Measurements from ENCODE around the gene CD8B2. TPM values are rescaled to one million over a fixed set of nuclear protein-coding genes. Genes with fewer than 3 reads are reported as not detected.

CD8B2 gene
- total and polyA plus RNA-seq, 2 experiments from 2014 or later, result 0.06 TPM; not detected in 1

DNA sequence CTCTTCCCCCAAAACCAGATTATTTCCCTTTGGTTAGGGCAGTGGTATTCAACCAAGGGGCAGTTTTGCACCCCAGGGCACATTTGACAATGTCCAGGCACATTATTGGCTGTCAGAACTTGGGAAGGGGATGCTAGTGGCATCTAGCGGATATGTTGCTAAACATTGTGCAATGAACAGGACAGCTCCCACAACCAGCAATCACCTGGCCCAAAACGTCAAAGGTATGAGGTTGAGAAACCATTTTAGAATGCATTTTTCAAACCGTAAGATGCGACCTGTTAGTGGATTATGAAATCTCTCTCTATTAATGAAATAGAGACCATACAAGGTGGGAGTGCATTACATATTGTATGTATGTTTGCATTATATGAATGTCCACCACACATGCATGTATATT, 54.2 kb downstream of the CD8B2 start:
- no peak for DNase-seq (ENCODE audit: low spot score)
- Histone ChIP-seq H2AFZ (no peak overlapping the region), H3K79me2 (replicated peaks; ENCODE audit: insufficient read depth) (no peaks in the 10 kb centered on the region), H3F3A (replicated peaks; ENCODE audit: low read depth) (no peaks in the 10 kb centered on the region), H3K27me3 (ENCODE audit: insufficient read depth) (no peaks in the 10 kb centered on the region), H3K27ac (ENCODE audit: low read depth) (no peak overlapping the region), H3K4me2 (no peak overlapping the region), H4K20me1 (replicated peaks; ENCODE audit: insufficient read depth) (no peaks in the 10 kb centered on the region), H3K4me3 (no peak overlapping the region), H3K4me1 (ENCODE audit: insufficient read depth) (no peaks in the 10 kb centered on the region), H3K36me3 (ENCODE audit: insufficient read depth) (no peaks in the 10 kb centered on the region), H3K9me2 (ENCODE audit: insufficient read depth) (no peaks in the 10 kb centered on the region)
- H3K27ac Mint-ChIP-seq, result no peak overlapping the region
- peaks cover 12% of the 10 kb centered on the region for H3K27me3 Mint-ChIP-seq (ENCODE audit: insufficient read depth, low read depth, poor library complexity)
- no peak for ATAC-seq
- no peaks in the 10 kb centered on the region for H3K4me1 Mint-ChIP-seq
- no peaks in the 10 kb centered on the region for H3K9me3 Mint-ChIP-seq
- no peak overlapping the region for H3K4me3 Mint-ChIP-seq
- no peaks in the 10 kb centered on the region for H3K36me3 Mint-ChIP-seq (ENCODE audit: low read depth)
- TF ChIP-seq ZNF114 (CRISPR knock-in tag; IDR thresholded peaks at IDR 0.05) (no peak), EZH2phosphoT487 (IDR thresholded peaks at IDR 0.05; ENCODE audit: unreplicated experiment) (no peak), CREB1 (CRISPR knock-in tag; IDR thresholded peaks at IDR 0.05; ENCODE audit: low read depth) (no peak)
- TF ChIP-seq, protein P1, sequence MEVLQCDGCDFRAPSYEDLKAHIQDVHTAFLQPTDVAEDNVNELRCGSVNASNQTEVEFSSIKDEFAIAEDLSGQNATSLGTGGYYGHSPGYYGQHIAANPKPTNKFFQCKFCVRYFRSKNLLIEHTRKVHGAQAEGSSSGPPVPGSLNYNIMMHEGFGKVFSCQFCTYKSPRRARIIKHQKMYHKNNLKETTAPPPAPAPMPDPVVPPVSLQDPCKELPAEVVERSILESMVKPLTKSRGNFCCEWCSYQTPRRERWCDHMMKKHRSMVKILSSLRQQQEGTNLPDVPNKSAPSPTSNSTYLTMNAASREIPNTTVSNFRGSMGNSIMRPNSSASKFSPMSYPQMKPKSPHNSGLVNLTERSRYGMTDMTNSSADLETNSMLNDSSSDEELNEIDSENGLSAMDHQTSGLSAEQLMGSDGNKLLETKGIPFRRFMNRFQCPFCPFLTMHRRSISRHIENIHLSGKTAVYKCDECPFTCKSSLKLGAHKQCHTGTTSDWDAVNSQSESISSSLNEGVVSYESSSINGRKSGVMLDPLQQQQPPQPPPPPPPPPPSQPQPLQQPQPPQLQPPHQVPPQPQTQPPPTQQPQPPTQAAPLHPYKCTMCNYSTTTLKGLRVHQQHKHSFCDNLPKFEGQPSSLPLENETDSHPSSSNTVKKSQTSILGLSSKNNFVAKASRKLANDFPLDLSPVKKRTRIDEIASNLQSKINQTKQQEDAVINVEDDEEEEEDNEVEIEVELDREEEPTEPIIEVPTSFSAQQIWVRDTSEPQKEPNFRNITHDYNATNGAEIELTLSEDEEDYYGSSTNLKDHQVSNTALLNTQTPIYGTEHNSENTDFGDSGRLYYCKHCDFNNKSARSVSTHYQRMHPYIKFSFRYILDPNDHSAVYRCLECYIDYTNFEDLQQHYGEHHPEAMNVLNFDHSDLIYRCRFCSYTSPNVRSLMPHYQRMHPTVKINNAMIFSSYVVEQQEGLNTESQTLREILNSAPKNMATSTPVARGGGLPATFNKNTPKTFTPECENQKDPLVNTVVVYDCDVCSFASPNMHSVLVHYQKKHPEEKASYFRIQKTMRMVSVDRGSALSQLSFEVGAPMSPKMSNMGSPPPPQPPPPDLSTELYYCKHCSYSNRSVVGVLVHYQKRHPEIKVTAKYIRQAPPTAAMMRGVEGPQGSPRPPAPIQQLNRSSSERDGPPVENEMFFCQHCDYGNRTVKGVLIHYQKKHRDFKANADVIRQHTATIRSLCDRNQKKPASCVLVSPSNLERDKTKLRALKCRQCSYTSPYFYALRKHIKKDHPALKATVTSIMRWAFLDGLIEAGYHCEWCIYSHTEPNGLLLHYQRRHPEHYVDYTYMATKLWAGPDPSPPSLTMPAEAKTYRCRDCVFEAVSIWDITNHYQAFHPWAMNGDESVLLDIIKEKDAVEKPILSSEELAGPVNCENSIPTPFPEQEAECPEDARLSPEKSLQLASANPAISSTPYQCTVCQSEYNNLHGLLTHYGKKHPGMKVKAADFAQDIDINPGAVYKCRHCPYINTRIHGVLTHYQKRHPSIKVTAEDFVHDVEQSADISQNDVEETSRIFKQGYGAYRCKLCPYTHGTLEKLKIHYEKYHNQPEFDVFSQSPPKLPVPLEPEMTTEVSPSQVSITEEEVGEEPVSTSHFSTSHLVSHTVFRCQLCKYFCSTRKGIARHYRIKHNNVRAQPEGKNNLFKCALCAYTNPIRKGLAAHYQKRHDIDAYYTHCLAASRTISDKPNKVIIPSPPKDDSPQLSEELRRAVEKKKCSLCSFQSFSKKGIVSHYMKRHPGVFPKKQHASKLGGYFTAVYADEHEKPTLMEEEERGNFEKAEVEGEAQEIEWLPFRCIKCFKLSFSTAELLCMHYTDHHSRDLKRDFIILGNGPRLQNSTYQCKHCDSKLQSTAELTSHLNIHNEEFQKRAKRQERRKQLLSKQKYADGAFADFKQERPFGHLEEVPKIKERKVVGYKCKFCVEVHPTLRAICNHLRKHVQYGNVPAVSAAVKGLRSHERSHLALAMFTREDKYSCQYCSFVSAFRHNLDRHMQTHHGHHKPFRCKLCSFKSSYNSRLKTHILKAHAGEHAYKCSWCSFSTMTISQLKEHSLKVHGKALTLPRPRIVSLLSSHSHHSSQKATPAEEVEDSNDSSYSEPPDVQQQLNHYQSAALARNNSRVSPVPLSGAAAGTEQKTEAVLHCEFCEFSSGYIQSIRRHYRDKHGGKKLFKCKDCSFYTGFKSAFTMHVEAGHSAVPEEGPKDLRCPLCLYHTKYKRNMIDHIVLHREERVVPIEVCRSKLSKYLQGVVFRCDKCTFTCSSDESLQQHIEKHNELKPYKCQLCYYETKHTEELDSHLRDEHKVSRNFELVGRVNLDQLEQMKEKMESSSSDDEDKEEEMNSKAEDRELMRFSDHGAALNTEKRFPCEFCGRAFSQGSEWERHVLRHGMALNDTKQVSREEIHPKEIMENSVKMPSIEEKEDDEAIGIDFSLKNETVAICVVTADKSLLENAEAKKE (CRISPR knock-in tag; IDR thresholded peaks at IDR 0.05), result no peak
- TF ChIP-seq, protein P2, sequence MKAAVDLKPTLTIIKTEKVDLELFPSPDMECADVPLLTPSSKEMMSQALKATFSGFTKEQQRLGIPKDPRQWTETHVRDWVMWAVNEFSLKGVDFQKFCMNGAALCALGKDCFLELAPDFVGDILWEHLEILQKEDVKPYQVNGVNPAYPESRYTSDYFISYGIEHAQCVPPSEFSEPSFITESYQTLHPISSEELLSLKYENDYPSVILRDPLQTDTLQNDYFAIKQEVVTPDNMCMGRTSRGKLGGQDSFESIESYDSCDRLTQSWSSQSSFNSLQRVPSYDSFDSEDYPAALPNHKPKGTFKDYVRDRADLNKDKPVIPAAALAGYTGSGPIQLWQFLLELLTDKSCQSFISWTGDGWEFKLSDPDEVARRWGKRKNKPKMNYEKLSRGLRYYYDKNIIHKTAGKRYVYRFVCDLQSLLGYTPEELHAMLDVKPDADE (IDR thresholded peaks at IDR 0.05), result no peak
- TF ChIP-seq, protein P3, sequence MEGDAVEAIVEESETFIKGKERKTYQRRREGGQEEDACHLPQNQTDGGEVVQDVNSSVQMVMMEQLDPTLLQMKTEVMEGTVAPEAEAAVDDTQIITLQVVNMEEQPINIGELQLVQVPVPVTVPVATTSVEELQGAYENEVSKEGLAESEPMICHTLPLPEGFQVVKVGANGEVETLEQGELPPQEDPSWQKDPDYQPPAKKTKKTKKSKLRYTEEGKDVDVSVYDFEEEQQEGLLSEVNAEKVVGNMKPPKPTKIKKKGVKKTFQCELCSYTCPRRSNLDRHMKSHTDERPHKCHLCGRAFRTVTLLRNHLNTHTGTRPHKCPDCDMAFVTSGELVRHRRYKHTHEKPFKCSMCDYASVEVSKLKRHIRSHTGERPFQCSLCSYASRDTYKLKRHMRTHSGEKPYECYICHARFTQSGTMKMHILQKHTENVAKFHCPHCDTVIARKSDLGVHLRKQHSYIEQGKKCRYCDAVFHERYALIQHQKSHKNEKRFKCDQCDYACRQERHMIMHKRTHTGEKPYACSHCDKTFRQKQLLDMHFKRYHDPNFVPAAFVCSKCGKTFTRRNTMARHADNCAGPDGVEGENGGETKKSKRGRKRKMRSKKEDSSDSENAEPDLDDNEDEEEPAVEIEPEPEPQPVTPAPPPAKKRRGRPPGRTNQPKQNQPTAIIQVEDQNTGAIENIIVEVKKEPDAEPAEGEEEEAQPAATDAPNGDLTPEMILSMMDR (conservative IDR thresholded peaks at IDR 0.05; ENCODE audit: low read depth in 2 of 2), result no peak

Measured in GM23338 (cell line).